ENCODE measurements around the gene PRAMEF17. TPM values are rescaled to one million over a fixed set of nuclear protein-coding genes. Genes with fewer than 3 reads are reported as not detected.
"Not testable (repeated sequence)": the region's sequence is repeated elsewhere in the genome, so short reads cannot be mapped to it uniquely, and the experiment has no call there.

PRAMEF17 gene
- total RNA-seq, 3 donors from 2014 or later (not counting 1 experiment from before 2014, with no cell fraction given) = not detected

DNA sequence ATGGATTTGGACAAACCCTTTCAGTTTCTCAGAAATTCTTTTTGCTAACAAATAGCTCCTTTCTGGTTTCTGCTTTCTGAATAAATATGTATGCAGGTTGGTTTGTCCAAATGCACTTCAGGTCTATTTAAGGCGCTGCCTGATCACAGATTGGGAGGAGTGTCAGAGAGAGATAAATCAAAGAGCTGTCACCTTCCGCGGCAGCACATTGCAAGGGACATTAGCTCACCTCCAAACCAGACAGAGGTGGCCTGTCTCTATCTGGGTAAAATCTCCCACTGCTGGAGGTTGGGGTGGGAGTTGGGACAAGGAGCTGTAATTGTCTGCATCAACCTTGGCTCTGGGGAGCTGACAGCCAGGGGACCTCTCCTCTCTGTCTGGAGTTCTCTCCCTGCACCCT, 46.0 kb downstream of the PRAMEF17 start:
- ATAC-seq = no peak
- no peak overlapping the region for H3K27ac Mint-ChIP-seq
- no peaks in the 10 kb centered on the region for H3K9me3 Mint-ChIP-seq
- 52% methylated on average over 3 of the region's 3 CpGs for WGBS (ENCODE audit: insufficient coverage)
- Histone ChIP-seq H3K4me3 (ENCODE audit: low read length) (no peak overlapping the region), H3K27me3 (ENCODE audit: control insufficient read depth, insufficient read depth, low read length) (no peaks in the 10 kb centered on the region), H3K4me1 (ENCODE audit: control insufficient read depth, insufficient read depth, low read length) (no peaks in the 10 kb centered on the region), H3K27ac (ENCODE audit: low read length) (no peak overlapping the region), H3K36me3 (ENCODE audit: control insufficient read depth, insufficient read depth, low read length) (no peaks in the 10 kb centered on the region), H3K9me3 (ENCODE audit: control insufficient read depth, insufficient read depth, low read length) (no peaks in the 10 kb centered on the region)
- H3K36me3 Mint-ChIP-seq = no peaks in the 10 kb centered on the region
- intact Hi-C loops (cut with micrococcal nuclease) = no loop called here
- H3K4me1 Mint-ChIP-seq = no peaks in the 10 kb centered on the region
- no peak for TF ChIP-seq CTCF (IDR thresholded peaks at IDR 0.05)
- no peaks in the 10 kb centered on the region for H3K27me3 Mint-ChIP-seq (ENCODE audit: low read depth in 2 of 2)
- H3K4me3 Mint-ChIP-seq = no peak overlapping the region
- DNase-seq = no peak

GRCh38 chr1:13439104-13439783, 49.8 kb downstream of the PRAMEF17 start:
- H3K27me3 Mint-ChIP-seq (ENCODE audit: low read depth in 2 of 2); H3K4me3 ChIP-seq (ENCODE audit: low read length); H3K4me1 ChIP-seq (ENCODE audit: control insufficient read depth, insufficient read depth, low read length); H3K36me3 ChIP-seq (ENCODE audit: control insufficient read depth, insufficient read depth, low read length); intact Hi-C loops (cut with micrococcal nuclease); H3K36me3 Mint-ChIP-seq; H3K4me3 Mint-ChIP-seq; ATAC-seq; H3K27me3 ChIP-seq (ENCODE audit: control insufficient read depth, insufficient read depth, low read length); H3K9me3 ChIP-seq (ENCODE audit: control insufficient read depth, insufficient read depth, low read length); DNase-seq; H3K4me1 Mint-ChIP-seq; H3K27ac ChIP-seq (ENCODE audit: low read length); H3K27ac Mint-ChIP-seq; H3K9me3 Mint-ChIP-seq: not testable (repeated sequence)
- 97% methylated on average over 49 of the region's 49 CpGs for WGBS (ENCODE audit: insufficient coverage)

Other genes starting within 250 kb of the PRAMEF17 start
- gene PRAMEF26, start 233.6 kb upstream of the PRAMEF17 start, total RNA-seq = not detected
- gene HNRNPCL4, start 224.0 kb upstream of the PRAMEF17 start, total RNA-seq = not detected
- not detected for gene PRAMEF9, start 217.8 kb upstream of the PRAMEF17 start, total RNA-seq
- not detected for gene PRAMEF13, start 188.2 kb upstream of the PRAMEF17 start, total RNA-seq
- gene PRAMEF18, start 163.5 kb upstream of the PRAMEF17 start, total RNA-seq = not detected
- gene PRAMEF5, start 135.4 kb upstream of the PRAMEF17 start, total RNA-seq = not detected
- not detected for gene PRAMEF8, start 104.5 kb upstream of the PRAMEF17 start, total RNA-seq
- gene PRAMEF33, start 86.1 kb upstream of the PRAMEF17 start, total RNA-seq = not detected
- not detected for gene PRAMEF15, start 74.1 kb upstream of the PRAMEF17 start, total RNA-seq
- not detected for gene PRAMEF14, start 42.5 kb upstream of the PRAMEF17 start, total RNA-seq
- gene PRAMEF19, start 17.7 kb upstream of the PRAMEF17 start, total RNA-seq = not detected
- not detected for gene PRAMEF20, start 20.8 kb downstream of the PRAMEF17 start, total RNA-seq
- gene LRRC38, start 124.4 kb downstream of the PRAMEF17 start, total RNA-seq = not detected
- not detected for gene PDPN, start 194.2 kb downstream of the PRAMEF17 start, total RNA-seq

Data from natural killer cell (primary cell).